Smooth muscle cell (in vitro differentiated cells): ENCODE results near the gene HOXA1. TPM values are rescaled to one million over a fixed set of nuclear protein-coding genes. Genes with fewer than 3 reads are reported as not detected.

ENCODE experiments used
- DNase-seq: peaks from one replicate; lab custom pipeline; 2025; ENCODE audit not compliant: unreplicated experiment; lab: John Stamatoyannopoulos, UW
- H2AFZ ChIP-seq: fragments of 200-600 bp; sonication (generic); 2 replicates; pipeline ENCODE4 v1.6.0; 2016; ENCODE audit warnings: antibody characterized with exemption, low read depth, mild to moderate bottlenecking
- H3F3A ChIP-seq: fragments of 200-600 bp; sonication (generic); 2 replicates; pipeline ENCODE4 v1.6.0; 2017; ENCODE audit warnings: antibody characterized with exemption, low read depth
- H3K27ac ChIP-seq: fragments of 200-600 bp; sonication (generic); 2 replicates; pipeline ENCODE4 v1.5.1; 2016; ENCODE audit warnings: low read depth, mild to moderate bottlenecking
- H3K27me3 ChIP-seq: fragments of 200-600 bp; sonication (generic); 2 replicates; pipeline ENCODE4 v1.6.1; 2016; ENCODE audit warnings: low read depth, mild to moderate bottlenecking
- H3K36me3 ChIP-seq: fragments of 200-600 bp; sonication (generic); 2 replicates; pipeline ENCODE4 v1.5.1; 2016; ENCODE audit warnings: low read depth
- H3K4me1 ChIP-seq: fragments of 200-600 bp; sonication (generic); 2 replicates; pipeline ENCODE4 v1.5.1; 2016; ENCODE audit warnings: low read depth
- H3K4me2 ChIP-seq: fragments of 200-600 bp; sonication (generic); 2 replicates; pipeline ENCODE4 v1.6.0; 2016; ENCODE audit warnings: mild to moderate bottlenecking
- H3K4me3 ChIP-seq: fragments of 200-600 bp; sonication (generic); 2 replicates; pipeline ENCODE4 v1.5.1; 2016; ENCODE audit warnings: mild to moderate bottlenecking
- H3K79me2 ChIP-seq: fragments of 200-600 bp; sonication (generic); 2 replicates; pipeline ENCODE4 v1.6.0; 2016; ENCODE audit warnings: low read depth, mild to moderate bottlenecking
- H3K9ac ChIP-seq: fragments of 200-600 bp; sonication (generic); 2 replicates; pipeline ENCODE4 v1.6.0; 2016; ENCODE audit warnings: low read depth
- H3K9me3 ChIP-seq: fragments of 200-600 bp; sonication (generic); replicated peaks from 2 replicates; pipeline ENCODE4 v1.5.1; 2016; ENCODE audit warnings: low read depth
- H4K20me1 ChIP-seq: fragments of 200-600 bp; sonication (generic); 2 replicates; pipeline ENCODE4 v1.6.0; 2016; ENCODE audit warnings: low read depth
- CTCF ChIP-seq: fragments of 200-600 bp; sonication (generic); IDR thresholded peaks from 2 replicates; pipeline ENCODE4 v1.5.1; 2017; ENCODE audit warnings: borderline replicate concordance, mild to moderate bottlenecking, antibody characterized with exemption; ENCODE audit not compliant: insufficient read depth, poor library complexity, severe bottlenecking
- WGBS: methylation state at CpG from one replicate; pipeline ENCODE4 v1.1.7; 2016; ENCODE audit warnings: low lambda C conversion rate; 5-methylcytosine and 5-hydroxymethylcytosine counted together
- polyA plus RNA-seq: library from polyadenylated mRNA; unstranded; fragments of >200 nt; fragmentation: Nextera tagmentation; extraction: Ambion mirVana; gene quantifications from 2 replicates; pipeline ENCODE4 v1.2.1, GENCODE V29; 2016
- total RNA-seq: library from RNA; depleted of rRNA; stranded (reverse); fragments of >200 nt; gene quantifications from 2 replicates; pipeline ENCODE4 v1.2.3, GENCODE V29; 2014

The HOXA1 gene
- total and polyA plus RNA-seq, 2 experiments from 2014 or later = 0.40 TPM; not detected in 1

- Histone ChIP-seq H2AFZ (no peak overlapping the region), H3K4me2 (no peak overlapping the region), H3K9ac (no peak overlapping the region), H3K36me3 (no peaks in the 10 kb centered on the region), H3K27me3 (peaks cover 8% of the 10 kb centered on the region), H3K4me3 (no peak overlapping the region), H3F3A (no peaks in the 10 kb centered on the region), H3K9me3 (no peaks in the 10 kb centered on the region), H3K27ac (no peak overlapping the region), H4K20me1 (no peaks in the 10 kb centered on the region), H3K79me2 (no peaks in the 10 kb centered on the region), H3K4me1 (no peaks in the 10 kb centered on the region)
- DNase-seq = no peak
- no peak for TF ChIP-seq CTCF
- WGBS = 96% methylated on average over 2 of the region's 2 CpGs
Measured at GRCh38 chr7:27064661-27065060, 31.1 kb downstream of the HOXA1 start.

- no peak overlapping the region for H3K4me2 ChIP-seq
- no peak overlapping the region for H3K27ac ChIP-seq
- no peaks in the 10 kb centered on the region for H3K4me1 ChIP-seq
- DNase-seq = no peak
- no peaks in the 10 kb centered on the region for H3K36me3 ChIP-seq
- H4K20me1 ChIP-seq = no peaks in the 10 kb centered on the region
- no peaks in the 10 kb centered on the region for H3F3A ChIP-seq
- TF ChIP-seq CTCF = no peak
- H3K9me3 ChIP-seq = no peaks in the 10 kb centered on the region
- peaks cover 13% of the 10 kb centered on the region for H3K27me3 ChIP-seq
- no peaks in the 10 kb centered on the region for H3K79me2 ChIP-seq
- 85% methylated on average over 2 of the region's 2 CpGs for WGBS
- no peak overlapping the region for H3K4me3 ChIP-seq
- no peak overlapping the region for H3K9ac ChIP-seq
- no peak overlapping the region for H2AFZ ChIP-seq
Measured at GRCh38 chr7:27064159-27064558, 31.6 kb downstream of the HOXA1 start.

- Histone ChIP-seq H3K4me2 (no peak overlapping the region), H3K36me3 (no peaks in the 10 kb centered on the region), H3K27ac (no peak overlapping the region), H3K4me1 (no peaks in the 10 kb centered on the region), H3K4me3 (no peak overlapping the region), H3K9me3 (no peaks in the 10 kb centered on the region), H2AFZ (no peak overlapping the region), H3K79me2 (no peaks in the 10 kb centered on the region), H4K20me1 (no peaks in the 10 kb centered on the region), H3F3A (no peaks in the 10 kb centered on the region), H3K9ac (no peak overlapping the region), H3K27me3 (peaks cover 14% of the 10 kb centered on the region)
- no peak for TF ChIP-seq CTCF
- 95% methylated on average over 4 of the region's 4 CpGs for WGBS
- DNase-seq = no peak
Measured at GRCh38 chr7:27062946-27063345, 32.9 kb downstream of the HOXA1 start.

- WGBS = 45% methylated on average over 3 of the region's 3 CpGs
Measured at GRCh38 chr7:27053153-27053552, 42.6 kb downstream of the HOXA1 start.

More at GRCh38 chr7:27053153-27053552, 42.6 kb downstream of the HOXA1 start:
- no peak overlapping the region for H2AFZ ChIP-seq
- H3K4me2 ChIP-seq = no peak overlapping the region
- DNase-seq = no peak
- H3K9me3 ChIP-seq = no peaks in the 10 kb centered on the region
- H3K79me2 ChIP-seq = no peaks in the 10 kb centered on the region
- H3K9ac ChIP-seq = no peak overlapping the region
- H4K20me1 ChIP-seq = no peaks in the 10 kb centered on the region
- no peak for TF ChIP-seq CTCF
- no peaks in the 10 kb centered on the region for H3K27me3 ChIP-seq
- H3F3A ChIP-seq = no peaks in the 10 kb centered on the region
- H3K27ac ChIP-seq = no peak overlapping the region
- no peak overlapping the region for H3K4me3 ChIP-seq
- no peaks in the 10 kb centered on the region for H3K4me1 ChIP-seq
- H3K36me3 ChIP-seq = no peaks in the 10 kb centered on the region
